Cardiac ventricle fibroblast (primary cell): Measurements from ENCODE around the gene SLC27A2. TPM values are rescaled to one million over a fixed set of nuclear protein-coding genes. Genes with fewer than 3 reads are reported as not detected.

Source experiments
- total RNA-seq: library from RNA; depleted of rRNA; stranded (reverse); fragments of >200 nt; gene quantifications from 2 replicates; pipeline ENCODE4 v1.2.3, GENCODE V29; 2015

SLC27A2 gene
- 0.06 TPM in 1 of 2 replicates, not detected in the other for total RNA-seq

DNA sequence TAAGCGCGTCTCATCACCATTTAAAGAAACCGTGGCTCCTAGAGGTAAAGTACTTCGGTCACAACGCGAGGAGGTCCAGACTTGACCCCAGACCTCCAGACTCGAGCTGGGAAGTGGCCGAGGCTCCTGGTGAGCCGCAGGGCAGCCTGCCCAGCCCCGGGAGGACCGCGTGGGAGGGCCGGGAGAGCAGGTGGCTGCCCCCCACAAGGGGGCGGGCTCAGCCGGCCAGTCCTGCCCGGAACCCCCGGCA is at the start of gene SLC27A2:
Gene SLC27A2, plus strand, starts transcription at position 228 of the 250 bp plus-strand sequence. CDS start 232 bp downstream, outside the sequence.

GRCh38 chr15:50265620-50266019 is 83.6 kb downstream of the SLC27A2 start, which contains the start of gene HDC:
Gene HDC (minus strand): TSS chr15:50265726. CDS start chr15:50265623, 103 bp downstream.

Other genes starting within 250 kb of the SLC27A2 start
- 1.4 and 1.8 TPM in 2 replicates for gene ATP8B4, start 63.0 kb upstream of the SLC27A2 start, total RNA-seq
- gene HDC, start 83.5 kb downstream of the SLC27A2 start, total RNA-seq: not detected in 2 replicates
- 12.7 and 13.1 TPM in 2 replicates for gene GABPB1, start 173.0 kb downstream of the SLC27A2 start, total RNA-seq
- gene USP8, start 242.2 kb downstream of the SLC27A2 start, total RNA-seq: 22.8 and 25.7 TPM in 2 replicates